Measurements from ENCODE around the gene ZNRF2.

GRCh38 chr7:30380294-30380693 is 95.9 kb downstream of the ZNRF2 start:
- TF ChIP-seq CTCF (IDR thresholded peaks at IDR 0.05) (no peak), POLR2A (IDR thresholded peaks at IDR 0.05) (no peak)
